ENCODE results near the gene ERFL.

The ERFL gene

DNA sequence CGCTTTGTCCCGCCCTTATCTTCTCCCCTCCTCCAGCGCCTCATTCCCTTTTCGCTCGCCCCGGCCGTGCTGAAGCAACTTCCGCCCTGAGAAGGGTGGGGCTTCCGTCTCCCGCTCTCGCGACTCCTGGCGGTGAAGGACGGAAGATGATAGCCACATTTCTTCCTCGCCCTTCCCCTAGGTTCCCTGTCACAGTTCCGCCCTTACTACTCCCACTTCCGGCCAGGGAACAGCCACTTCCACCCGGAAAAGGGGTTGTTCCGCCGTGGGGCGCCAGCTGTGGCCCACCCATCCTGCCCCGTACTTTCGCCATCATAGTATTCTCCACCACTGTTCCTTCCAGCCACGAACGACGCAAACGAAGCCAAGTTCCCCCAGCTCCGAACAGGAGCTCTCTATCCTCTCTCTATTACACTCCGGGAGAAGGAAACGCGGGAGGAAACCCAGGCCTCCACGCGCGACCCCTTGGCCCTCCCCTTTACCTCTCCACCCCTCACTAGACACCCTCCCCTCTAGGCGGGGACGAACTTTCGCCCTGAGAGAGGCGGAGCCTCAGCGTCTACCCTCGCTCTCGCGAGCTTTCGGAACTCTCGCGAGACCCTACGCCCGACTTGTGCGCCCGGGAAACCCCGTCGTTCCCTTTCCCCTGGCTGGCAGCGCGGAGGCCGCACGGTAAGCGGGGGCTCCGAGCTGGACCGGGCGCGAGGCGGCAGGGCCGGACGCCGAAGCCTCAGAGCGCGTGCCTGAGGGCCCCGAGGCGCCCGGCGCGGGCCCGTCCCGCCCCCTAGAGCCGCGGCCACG lies 68.4 kb downstream of the ERFL start, which contains the start of gene RPS19:
TSS of gene RPS19 (plus strand) at position 638 of the 801 bp plus-strand sequence. CDS start 520 bp downstream, outside the sequence.
- peak; percentile 96 for DNase-seq (ENCODE audit: low read depth in 2 of 2)

DNA sequence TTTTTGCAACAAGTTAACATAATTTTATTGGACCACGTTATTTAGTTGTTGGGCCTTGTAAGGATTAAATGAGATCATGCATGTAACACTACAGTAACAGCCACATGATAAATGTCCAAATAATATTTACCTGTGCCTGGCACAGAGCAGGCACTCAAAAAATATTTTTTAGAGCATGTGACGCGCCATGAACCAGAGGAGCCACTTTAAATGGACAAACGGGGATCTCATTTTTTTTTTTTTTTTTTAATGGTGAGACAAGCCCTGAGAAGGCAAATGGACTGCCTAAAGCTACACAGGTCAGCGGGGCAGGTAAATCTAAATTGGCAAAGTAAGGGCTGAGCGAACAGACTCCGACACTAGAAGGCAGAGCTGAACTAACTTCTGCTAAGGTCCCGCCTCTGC lies 69.0 kb downstream of the ERFL start:
- no peak for DNase-seq (ENCODE audit: low read depth in 2 of 2)

All from stimulated activated CD8-positive, alpha-beta memory T cell treated with anti-CD3 and anti-CD28 coated beads, Interleukin-15, amount 100 ng/mL, for 4 hours (primary cell).